H1 (cell line): ENCODE results near the gene NR2C2. TPM values are rescaled to one million over a fixed set of nuclear protein-coding genes. Genes with fewer than 3 reads are reported as not detected.

Source experiments
- CTCF ChIA-PET: fragments of 300-600 bp; sonication (Branson Sonifier 250); formaldehyde crosslinking; loops from one replicate; lab custom pipeline; 2021; ENCODE audit not compliant: partially characterized antibody; lab: Charles Lee
- POLR2A ChIA-PET: fragments of 300-600 bp; sonication (Branson Sonifier 250); formaldehyde crosslinking; loops from one replicate; lab custom pipeline; 2021; ENCODE audit warnings: inconsistent platforms; ENCODE audit not compliant: partially characterized antibody; lab: Charles Lee
- DNase-seq, 2 experiments: peaks; one replicate each; pipeline versions ENCODE4 v3.0.0 to v3.0.0-alpha.2; 2010 to 2022; ENCODE audit warnings: low spot score in 2 of 2, low read depth in 1 of 2, mixed read lengths in 1 of 2
- FAIRE-seq: peaks from 2 replicates; lab custom pipeline; 2011; peaks lifted over from hg19 to GRCh38; lab: Jason Lieb, UNC
- H2AFZ ChIP-seq: 2 replicates; pipeline ENCODE4 v1.8.1; 2012; ENCODE audit warnings: low read length, inconsistent platforms
- H2AK5ac ChIP-seq: 2 replicates; pipeline ENCODE4 v1.6.1; 2013; ENCODE audit warnings: low read depth, low read length
- H2BK120ac ChIP-seq: replicated peaks from 2 replicates; pipeline ENCODE3; 2013; ENCODE audit warnings: low read depth, low read length, inconsistent platforms
- H2BK12ac ChIP-seq: 2 replicates; pipeline ENCODE4 v1.6.1; 2013; ENCODE audit warnings: low read depth, low read length
- H2BK15ac ChIP-seq: 2 replicates; pipeline ENCODE4 v1.6.1; 2013; ENCODE audit warnings: low read length
- H2BK20ac ChIP-seq: 2 replicates; pipeline ENCODE4 v1.6.1; 2013; ENCODE audit warnings: low read length
- H2BK5ac ChIP-seq: 2 replicates; pipeline ENCODE4 v1.6.1; 2013; ENCODE audit warnings: low read depth, low read length
- H3K14ac ChIP-seq: 2 replicates; pipeline ENCODE4 v1.6.1; 2013; ENCODE audit warnings: inconsistent platforms; ENCODE audit not compliant: insufficient read length
- H3K18ac ChIP-seq: 2 replicates; pipeline ENCODE4 v1.6.1; 2013; ENCODE audit warnings: low read length; ENCODE audit errors: extremely low read depth
- H3K23ac ChIP-seq: 2 replicates; pipeline ENCODE4 v1.6.1; 2013; ENCODE audit warnings: inconsistent platforms; ENCODE audit not compliant: insufficient read length
- H3K23me2 ChIP-seq: 2 replicates; pipeline ENCODE4 v1.6.1; 2013; ENCODE audit warnings: low read depth, low read length
- H3K27ac ChIP-seq: 2 replicates; pipeline ENCODE4 v1.6.1; 2011; ENCODE audit warnings: low read depth, low read length, inconsistent platforms
- H3K27me3 ChIP-seq, 4 experiments: replicated peaks in 1 of 4; 1 replicate in 1 of 4; 2 replicates in 3 of 4; pipeline versions ENCODE4 v1.6.1 to v1.8.1; 2011 to 2013; ENCODE audit warnings: low read length in 3 of 4, mild to moderate bottlenecking in 3 of 4, inconsistent platforms in 2 of 4, mixed read lengths in 2 of 4, moderate library complexity in 1 of 4; ENCODE audit not compliant: control insufficient read depth in 3 of 4, insufficient read depth in 3 of 4; ENCODE audit errors: extremely low read depth in 1 of 4
- H3K36me3 ChIP-seq, 4 experiments: 2 replicates each; pipeline versions ENCODE4 v1.6.1 to v1.8.1; 2011 to 2013; ENCODE audit warnings: mild to moderate bottlenecking in 4 of 4, low read length in 3 of 4, moderate library complexity in 2 of 4, control low read depth in 1 of 4, inconsistent platforms in 1 of 4; ENCODE audit not compliant: insufficient read depth in 4 of 4, control insufficient read depth in 2 of 4
- H3K4ac ChIP-seq: replicated peaks from 2 replicates; pipeline ENCODE3; 2013; ENCODE audit warnings: low read length, low read depth, mixed read lengths, inconsistent platforms; ENCODE audit not compliant: insufficient read length
- H3K4me1 ChIP-seq, 4 experiments: replicated peaks in 1 of 4; 1 replicate in 1 of 4; 2 replicates in 3 of 4; pipeline versions ENCODE4 v1.6.1 to v1.8.1; 2011 to 2013; ENCODE audit warnings: low read length in 3 of 4, inconsistent platforms in 2 of 4, mixed read lengths in 1 of 4; ENCODE audit not compliant: insufficient read depth in 4 of 4, control insufficient read depth in 3 of 4
- H3K4me2 ChIP-seq, 2 experiments: 2 replicates each; pipeline versions ENCODE4 v1.6.1 to v1.8.1; 2011 to 2013; ENCODE audit warnings: low read depth in 2 of 2, low read length in 2 of 2, control low read depth in 1 of 2, inconsistent platforms in 1 of 2, mild to moderate bottlenecking in 1 of 2; ENCODE audit not compliant: insufficient read depth in 1 of 2
- H3K4me3 ChIP-seq, 4 experiments: fragments of 200-600, 300-600 bp in 1 of 4; sonication (generic), shearing (Covaris generic), sonication (Bioruptor Twin) in 1 of 4; 2 replicates each; pipeline versions ENCODE4 v1.5.1 to v1.8.1; 2011 to 2016; ENCODE audit warnings: low read length in 4 of 4, low read depth in 3 of 4, control low read depth in 2 of 4, inconsistent platforms in 2 of 4, mild to moderate bottlenecking in 2 of 4, mixed read lengths in 1 of 4, moderate library complexity in 1 of 4; ENCODE audit not compliant: insufficient read depth in 2 of 4; ENCODE audit errors: extremely low read depth in 1 of 4
- H3K56ac ChIP-seq: replicated peaks from 2 replicates; pipeline ENCODE3; 2013; ENCODE audit warnings: low read depth, mild to moderate bottlenecking, mixed read lengths, low read length, inconsistent platforms; ENCODE audit not compliant: insufficient read length
- H3K79me1 ChIP-seq: 2 replicates; pipeline ENCODE4 v1.6.1; 2013; ENCODE audit warnings: low read depth, low read length, control low read depth
- H3K79me2 ChIP-seq, 2 experiments: 2 replicates each; pipeline versions ENCODE4 v1.6.1 to v1.8.1; 2012 to 2013; ENCODE audit warnings: low read length in 2 of 2, mild to moderate bottlenecking in 2 of 2, inconsistent platforms in 1 of 2; ENCODE audit not compliant: insufficient read depth in 2 of 2, control insufficient read depth in 1 of 2
- H3K9ac ChIP-seq, 4 experiments: replicated peaks in 1 of 4; 1 replicate in 1 of 4; 2 replicates in 3 of 4; pipeline versions ENCODE4 v1.6.1 to v1.8.1; 2011 to 2013; ENCODE audit warnings: low read depth in 3 of 4, low read length in 3 of 4, control low read depth in 2 of 4, mild to moderate bottlenecking in 2 of 4, moderate library complexity in 2 of 4, inconsistent platforms in 1 of 4; ENCODE audit errors: extremely low read depth in 1 of 4
- H3K9me3 ChIP-seq, 2 experiments: 2 replicates each; pipeline versions ENCODE4 v1.6.1 to v1.8.1; 2012 to 2013; ENCODE audit warnings: mild to moderate bottlenecking in 2 of 2, moderate library complexity in 2 of 2, control low read depth in 1 of 2, inconsistent platforms in 1 of 2, low read depth in 1 of 2, low read length in 1 of 2, mixed read lengths in 1 of 2; ENCODE audit not compliant: insufficient read depth in 2 of 2
- H4K20me1 ChIP-seq, 2 experiments: replicated peaks in 1 of 2; 2 replicates each; pipeline versions ENCODE3 to v1.8.1; 2011 to 2013; ENCODE audit warnings: inconsistent platforms in 2 of 2, low read length in 2 of 2, mild to moderate bottlenecking in 1 of 2; ENCODE audit not compliant: insufficient read depth in 2 of 2, control insufficient read depth in 1 of 2
- H4K5ac ChIP-seq: 2 replicates; pipeline ENCODE4 v1.6.1; 2013; ENCODE audit warnings: low read length, low read depth, mixed read lengths, inconsistent platforms; ENCODE audit not compliant: insufficient read length
- H4K8ac ChIP-seq: 2 replicates; pipeline ENCODE4 v1.8.0; 2013; ENCODE audit warnings: mild to moderate bottlenecking, moderate library complexity, low read length, inconsistent platforms; ENCODE audit not compliant: insufficient read depth; ENCODE audit errors: extremely low read depth
- H4K91ac ChIP-seq: replicated peaks from 2 replicates; pipeline ENCODE3; 2013; ENCODE audit warnings: low read length, mixed read lengths, inconsistent platforms; ENCODE audit not compliant: insufficient read length
- CBX8 ChIP-seq: fragments of 300-800, 300-1000 bp; sonication (generic); IDR thresholded peaks from 2 replicates; pipeline ENCODE4 v1.7.1; 2016; ENCODE audit warnings: low read depth, low read length, borderline replicate concordance
- EZH2 ChIP-seq: fragments of 200-600 bp; sonication (generic); IDR thresholded peaks from 2 replicates; pipeline ENCODE4 v1.7.1; 2012; ENCODE audit warnings: low read depth, mild to moderate bottlenecking, moderate library complexity, low read length, inconsistent platforms; ENCODE audit not compliant: severe bottlenecking
- RXRA ChIP-seq: IDR thresholded peaks from 2 replicates; pipeline ENCODE4 v1.6.1; 2011; ENCODE audit warnings: low read depth, mild to moderate bottlenecking, low read length, moderate library complexity; ENCODE audit not compliant: insufficient read depth
- ZNF274 ChIP-seq: IDR thresholded peaks from 2 replicates; pipeline ENCODE4 v1.7.0; 2012; ENCODE audit warnings: low read length, borderline replicate concordance; ENCODE audit errors: extremely low read depth
- WGBS, 2 experiments: shearing (Covaris generic) in 1 of 2; methylation state at CpG; one replicate each; pipeline versions ENCODE4 v1.1.6 to v1.1.7; 2013 to 2015; ENCODE audit warnings: low lambda C conversion rate in 2 of 2, mixed read lengths in 2 of 2, inconsistent platforms in 1 of 2, low coverage in 1 of 2, missing lambda C conversion rate in 1 of 2; ENCODE audit not compliant: insufficient replicate concordance in 2 of 2, insufficient coverage in 1 of 2, insufficient read length in 1 of 2; ENCODE audit errors: extremely low coverage in 1 of 2, missing lambda C conversion rate in 1 of 2; 5-methylcytosine and 5-hydroxymethylcytosine counted together
- polyA plus RNA-seq, 7 experiments: library from polyadenylated mRNA; depleted of rRNA in 3 of 7; stranded (reverse) in 5 of 7; unstranded in 2 of 7; fragments of >200 nt in 5 of 7; fragments of 200-250 nt in 2 of 7; gene quantifications; 1 replicate in 5 of 7; 2 replicates in 1 of 7; 4 replicates in 1 of 7; pipeline versions ENCODE4 v1.2.1 to v1.2.3, GENCODE V29; 2011 to 2013; ENCODE audit warnings: missing spikeins in 2 of 7, mixed read lengths in 2 of 7
- total RNA-seq: library from RNA; stranded (reverse); fragmentation: NEBNext Ultra II Directional; extraction: Animal tissue kit (Norgen Biotek cat#: 25700); gene quantifications from 2 replicates; pipeline ENCODE4 v1.2.1, GENCODE V29; 2021

NR2C2 gene
- total and polyA plus RNA-seq, 2 of the 8 experiments (the other 6 are each of a cell fraction or from before 2014, with no cell fraction given), result 16.6 to 44.4 TPM

DNA sequence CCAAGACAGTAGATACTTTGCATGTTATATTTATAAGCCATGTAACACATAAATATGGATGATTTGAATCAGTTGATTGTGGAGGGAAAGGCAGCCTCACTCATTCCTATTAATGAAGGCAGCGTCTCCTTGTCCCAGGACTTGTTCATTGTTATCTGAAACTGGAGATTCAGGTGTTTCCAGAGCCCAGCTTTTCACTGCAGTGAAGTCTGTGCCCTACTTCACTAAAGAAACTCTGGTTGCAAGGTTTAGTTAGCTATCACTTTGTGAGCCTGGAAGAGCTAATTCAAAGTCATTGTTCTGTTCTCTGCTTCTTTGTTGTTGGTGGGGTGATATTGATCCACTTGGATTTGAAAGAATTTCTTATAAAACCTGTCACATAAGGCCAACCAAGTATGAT is 9.8 kb downstream of the NR2C2 start:
- CTCF ChIA-PET, result interaction anchor here (1.1 to 1.7 kb wide), 4 partner anchors 14 to 73 kb away, joined by 3 to 5 read pairs (median 3); no protein-coding TSS in a partner anchor
- H3K9me3 ChIP-seq, result no peaks in the 10 kb centered on the region
- TF ChIP-seq CBX8, result no peak
- no peak for TF ChIP-seq EZH2
- TF ChIP-seq ZNF274, result no peak
- TF ChIP-seq RXRA, result no peak

More for the DNA sequence above, 9.8 kb downstream of the NR2C2 start:
- no peak overlapping the region for H4K5ac ChIP-seq
- no peak overlapping the region for H3K4me3 ChIP-seq
- H3K56ac ChIP-seq, result no peak overlapping the region
- FAIRE-seq (no peak), DNase-seq (no peak)
- no peaks in the 10 kb centered on the region for H3K27me3 ChIP-seq
- 88% methylated on average over 1 of the region's 1 CpG; no CpG with 5 or more reads in 1 of the 2 experiments for WGBS, 2 experiments
- H3K4me1 ChIP-seq, result no peaks in the 10 kb centered on the region; a peak in 2 of 7 replicates
- POLR2A ChIA-PET, result interaction anchor here (0.8 to 1.3 kb wide), 6 partner anchors 9 to 45 kb away, joined by 3 to 7 read pairs (median 3); partner anchors contain the start of gene NR2C2
- H2AFZ ChIP-seq, result no peak overlapping the region
- H3K9ac ChIP-seq, result no peak overlapping the region
- H3K79me2 ChIP-seq, result peaks cover 7 to 95% of the 10 kb centered on the region in 2 experiments
- H2AK5ac ChIP-seq, result no peak overlapping the region
- H3K23me2 ChIP-seq, result no peaks in the 10 kb centered on the region
- no peak overlapping the region for H3K4ac ChIP-seq
- H3K23ac ChIP-seq, result no peak overlapping the region
- no peak overlapping the region for H3K4me2 ChIP-seq
- H3K14ac ChIP-seq, result no peak overlapping the region
- H2BK120ac ChIP-seq, result no peak overlapping the region
- H2BK15ac ChIP-seq, result no peak overlapping the region
- no peak overlapping the region for H2BK20ac ChIP-seq
- H3K18ac ChIP-seq, result no peak overlapping the region
- H3K36me3 ChIP-seq, result peaks cover 0 to 6% (median 2%) of the 10 kb centered on the region in 4 experiments; a peak in 3 of 8 replicates
- H2BK5ac ChIP-seq, result no peak overlapping the region
- H3K79me1 ChIP-seq, result no peaks in the 10 kb centered on the region; the same call in 1 of the 2 replicates
- H4K8ac ChIP-seq, result no peak overlapping the region
- H4K91ac ChIP-seq, result no peak overlapping the region
- no peak overlapping the region for H3K27ac ChIP-seq
- peaks cover 9 to 10% of the 10 kb centered on the region in 2 experiments for H4K20me1 ChIP-seq
- no peak overlapping the region for H2BK12ac ChIP-seq
